HG02623 (cell line): ENCODE measurements around the gene CD2BP2.
A peak's percentile ranks its signal among the peaks of the same experiment; 100 is the strongest.

ENCODE experiments used
- ATAC-seq: cut with Tn5 transposase; IDR thresholded peaks from one replicate; pipeline ENCODE4 v1.9.1; 2021; ENCODE audit warnings: moderate library complexity; ENCODE audit not compliant: unreplicated experiment

CD2BP2 gene

GRCh38 chr16:30379158-30379783 is 24.2 kb upstream of the CD2BP2 start:
- ATAC-seq: no peak

GRCh38 chr16:30378236-30379157 is 23.4 kb upstream of the CD2BP2 start:
- ATAC-seq: peak; percentile 78

GRCh38 chr16:30377812-30378235 is 22.7 kb upstream of the CD2BP2 start:
- peak; percentile 33 for ATAC-seq

GRCh38 chr16:30377050-30377811 is 22.1 kb upstream of the CD2BP2 start:
- no peak for ATAC-seq

- ATAC-seq: no peak
Measured at GRCh38 chr16:30376461-30376902, 21.4 kb upstream of the CD2BP2 start.

- no peak for ATAC-seq
Measured at GRCh38 chr16:30375864-30376263, 20.8 kb upstream of the CD2BP2 start.

GRCh38 chr16:30374538-30374937 is 19.4 kb upstream of the CD2BP2 start, which contains the start of gene MYL11:
Gene MYL11 (plus strand): TSS chr16:30374802. CDS start chr16:30374858, 56 bp downstream.
- no peak for ATAC-seq

- no peak for ATAC-seq
Measured at GRCh38 chr16:30372725-30373124, 17.6 kb upstream of the CD2BP2 start.

- no peak for ATAC-seq
Measured at GRCh38 chr16:30372038-30372712, 17.1 kb upstream of the CD2BP2 start.

- no peak for ATAC-seq
Measured at GRCh38 chr16:30371248-30371816, 16.2 kb upstream of the CD2BP2 start.

- ATAC-seq: peak; percentile 73
Measured at GRCh38 chr16:30370456-30371247, 15.5 kb upstream of the CD2BP2 start, which contains the start of gene TBC1D10B. Gene TBC1D10B (minus strand): TSS chr16:30370494. CDS start chr16:30370183, 311 bp downstream.

- ATAC-seq: peak; percentile 3
Measured at GRCh38 chr16:30369938-30370455, 14.9 kb upstream of the CD2BP2 start.

GRCh38 chr16:30369091-30369937 is 14.2 kb upstream of the CD2BP2 start:
- ATAC-seq: no peak

- no peak for ATAC-seq
Measured at GRCh38 chr16:30368792-30369090, 13.6 kb upstream of the CD2BP2 start.

GRCh38 chr16:30368122-30368791 is 13.1 kb upstream of the CD2BP2 start:
- ATAC-seq: no peak

- ATAC-seq: no peak
Measured at GRCh38 chr16:30367349-30368009, 12.4 kb upstream of the CD2BP2 start.

- no peak for ATAC-seq
Measured at GRCh38 chr16:30366511-30366910, 11.4 kb upstream of the CD2BP2 start.
